ENCODE results near the gene UQCC5. TPM values are rescaled to one million over a fixed set of nuclear protein-coding genes. Genes with fewer than 3 reads are reported as not detected.

The UQCC5 gene
- polyA plus RNA-seq, 1 donor from 2014 or later: 20.5 TPM

DNA sequence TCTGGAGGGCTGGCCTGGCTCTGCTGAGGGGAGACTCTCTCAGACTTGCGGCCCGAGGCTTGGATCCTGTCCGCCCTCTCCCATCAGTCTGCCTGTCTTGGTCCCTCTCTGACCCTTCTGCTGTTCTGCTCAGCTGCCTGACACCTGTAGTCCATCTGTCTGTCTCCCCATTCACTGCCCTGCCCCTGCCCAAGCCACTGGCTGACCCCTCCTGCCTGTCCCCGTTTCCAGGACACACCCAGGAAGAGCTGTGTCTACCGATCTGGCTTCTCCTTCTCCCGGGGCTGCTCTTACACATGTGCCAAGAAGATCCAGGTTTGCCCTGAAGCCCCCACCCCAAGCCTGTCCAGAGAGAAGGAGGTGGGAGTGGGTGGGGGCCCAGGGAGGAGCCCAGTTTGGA lies 21.2 kb upstream of the UQCC5 start:
- no peaks in the 10 kb centered on the region for H3K36me3 ChIP-seq (ENCODE audit: insufficient read depth, low read length)
- H2AFZ ChIP-seq (ENCODE audit: low read depth, low read length): no peak overlapping the region
- H3K4me2 ChIP-seq (ENCODE audit: low read length): no peak overlapping the region
- no peaks in the 10 kb centered on the region for H3K79me2 ChIP-seq (replicated peaks; ENCODE audit: insufficient read depth, low read length)
- H3K27me3 ChIP-seq (ENCODE audit: insufficient read depth, low read depth, low read length): no peaks in the 10 kb centered on the region
- H3K9ac ChIP-seq (ENCODE audit: low read length): no peak overlapping the region
- H3F3A ChIP-seq (ENCODE audit: insufficient read depth, low read length, poor library complexity, severe bottlenecking): no peaks in the 10 kb centered on the region
- no peak overlapping the region for H3K27ac ChIP-seq (ENCODE audit: low read length)
- no peaks in the 10 kb centered on the region for H3K9me2 ChIP-seq (ENCODE audit: insufficient read depth, low read length)
- H3K9me3 ChIP-seq (ENCODE audit: low read length): no peaks in the 10 kb centered on the region
- TF ChIP-seq POLR2AphosphoS5 (IDR thresholded peaks at IDR 0.05): no peak
- TF ChIP-seq EP300 (conservative IDR thresholded peaks at IDR 0.05; ENCODE audit: poor library complexity, severe bottlenecking): no peak
- no peak for TF ChIP-seq RAD21 (conservative IDR thresholded peaks at IDR 0.05)
- TF ChIP-seq EZH2 (IDR thresholded peaks at IDR 0.05; ENCODE audit: borderline replicate concordance, insufficient read depth, low read length, poor library complexity, severe bottlenecking): no peak
- TF ChIP-seq TAF1 (IDR thresholded peaks at IDR 0.05; ENCODE audit: low read depth): no peak
- no peak for TF ChIP-seq SMC3 (conservative IDR thresholded peaks at IDR 0.05; ENCODE audit: poor library complexity)
- TF ChIP-seq, protein P1, sequence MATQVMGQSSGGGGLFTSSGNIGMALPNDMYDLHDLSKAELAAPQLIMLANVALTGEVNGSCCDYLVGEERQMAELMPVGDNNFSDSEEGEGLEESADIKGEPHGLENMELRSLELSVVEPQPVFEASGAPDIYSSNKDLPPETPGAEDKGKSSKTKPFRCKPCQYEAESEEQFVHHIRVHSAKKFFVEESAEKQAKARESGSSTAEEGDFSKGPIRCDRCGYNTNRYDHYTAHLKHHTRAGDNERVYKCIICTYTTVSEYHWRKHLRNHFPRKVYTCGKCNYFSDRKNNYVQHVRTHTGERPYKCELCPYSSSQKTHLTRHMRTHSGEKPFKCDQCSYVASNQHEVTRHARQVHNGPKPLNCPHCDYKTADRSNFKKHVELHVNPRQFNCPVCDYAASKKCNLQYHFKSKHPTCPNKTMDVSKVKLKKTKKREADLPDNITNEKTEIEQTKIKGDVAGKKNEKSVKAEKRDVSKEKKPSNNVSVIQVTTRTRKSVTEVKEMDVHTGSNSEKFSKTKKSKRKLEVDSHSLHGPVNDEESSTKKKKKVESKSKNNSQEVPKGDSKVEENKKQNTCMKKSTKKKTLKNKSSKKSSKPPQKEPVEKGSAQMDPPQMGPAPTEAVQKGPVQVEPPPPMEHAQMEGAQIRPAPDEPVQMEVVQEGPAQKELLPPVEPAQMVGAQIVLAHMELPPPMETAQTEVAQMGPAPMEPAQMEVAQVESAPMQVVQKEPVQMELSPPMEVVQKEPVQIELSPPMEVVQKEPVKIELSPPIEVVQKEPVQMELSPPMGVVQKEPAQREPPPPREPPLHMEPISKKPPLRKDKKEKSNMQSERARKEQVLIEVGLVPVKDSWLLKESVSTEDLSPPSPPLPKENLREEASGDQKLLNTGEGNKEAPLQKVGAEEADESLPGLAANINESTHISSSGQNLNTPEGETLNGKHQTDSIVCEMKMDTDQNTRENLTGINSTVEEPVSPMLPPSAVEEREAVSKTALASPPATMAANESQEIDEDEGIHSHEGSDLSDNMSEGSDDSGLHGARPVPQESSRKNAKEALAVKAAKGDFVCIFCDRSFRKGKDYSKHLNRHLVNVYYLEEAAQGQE (IDR thresholded peaks at IDR 0.05; ENCODE audit: borderline replicate concordance): no peak
- no peak for TF ChIP-seq MXI1 (conservative IDR thresholded peaks at IDR 0.05; ENCODE audit: poor library complexity, severe bottlenecking)
- TF ChIP-seq, protein P2, sequence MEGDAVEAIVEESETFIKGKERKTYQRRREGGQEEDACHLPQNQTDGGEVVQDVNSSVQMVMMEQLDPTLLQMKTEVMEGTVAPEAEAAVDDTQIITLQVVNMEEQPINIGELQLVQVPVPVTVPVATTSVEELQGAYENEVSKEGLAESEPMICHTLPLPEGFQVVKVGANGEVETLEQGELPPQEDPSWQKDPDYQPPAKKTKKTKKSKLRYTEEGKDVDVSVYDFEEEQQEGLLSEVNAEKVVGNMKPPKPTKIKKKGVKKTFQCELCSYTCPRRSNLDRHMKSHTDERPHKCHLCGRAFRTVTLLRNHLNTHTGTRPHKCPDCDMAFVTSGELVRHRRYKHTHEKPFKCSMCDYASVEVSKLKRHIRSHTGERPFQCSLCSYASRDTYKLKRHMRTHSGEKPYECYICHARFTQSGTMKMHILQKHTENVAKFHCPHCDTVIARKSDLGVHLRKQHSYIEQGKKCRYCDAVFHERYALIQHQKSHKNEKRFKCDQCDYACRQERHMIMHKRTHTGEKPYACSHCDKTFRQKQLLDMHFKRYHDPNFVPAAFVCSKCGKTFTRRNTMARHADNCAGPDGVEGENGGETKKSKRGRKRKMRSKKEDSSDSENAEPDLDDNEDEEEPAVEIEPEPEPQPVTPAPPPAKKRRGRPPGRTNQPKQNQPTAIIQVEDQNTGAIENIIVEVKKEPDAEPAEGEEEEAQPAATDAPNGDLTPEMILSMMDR (IDR thresholded peaks at IDR 0.05; ENCODE audit: poor library complexity, severe bottlenecking): no peak
- no peaks in the 10 kb centered on the region for H4K20me1 ChIP-seq (ENCODE audit: insufficient read depth)
- no peak overlapping the region for H3K4me3 ChIP-seq (ENCODE audit: low read length)

DNA sequence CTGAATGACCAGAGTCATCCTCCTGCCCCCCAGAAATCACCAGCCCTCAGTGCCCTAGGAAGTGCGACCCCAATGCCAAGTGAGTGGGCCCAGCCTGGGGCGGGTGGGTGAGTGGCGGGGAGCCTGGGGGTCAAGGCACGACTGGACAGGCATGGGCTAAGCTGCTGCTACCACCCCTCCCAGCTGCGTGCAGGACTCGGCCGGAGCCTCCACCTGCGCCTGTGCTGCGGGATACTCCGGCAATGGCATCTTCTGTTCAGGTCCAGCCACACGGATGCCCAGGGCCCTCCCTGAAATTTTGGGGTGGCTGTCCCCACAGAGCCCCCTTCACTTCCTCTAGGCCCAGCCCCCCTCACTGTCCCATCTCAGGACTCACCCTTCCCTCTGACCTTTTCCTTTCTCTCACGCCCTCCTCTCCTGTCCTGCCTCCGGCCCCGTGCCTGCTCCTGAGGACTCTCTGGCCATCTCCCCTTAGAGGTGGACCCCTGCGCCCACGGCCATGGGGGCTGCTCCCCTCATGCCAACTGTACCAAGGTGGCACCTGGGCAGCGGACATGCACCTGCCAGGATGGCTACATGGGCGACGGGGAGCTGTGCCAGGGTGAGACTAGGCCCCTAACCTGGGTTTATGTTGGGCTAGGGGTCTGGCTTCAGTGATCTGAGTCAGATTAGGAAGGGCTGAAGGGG lies 19.8 kb upstream of the UQCC5 start:
- Histone ChIP-seq H3K4me3 (ENCODE audit: low read length) (no peak overlapping the region), H3K4me2 (ENCODE audit: low read length) (no peak overlapping the region), H3F3A (ENCODE audit: insufficient read depth, low read length, poor library complexity, severe bottlenecking) (no peaks in the 10 kb centered on the region), H3K79me2 (replicated peaks; ENCODE audit: insufficient read depth, low read length) (no peaks in the 10 kb centered on the region), H3K9me3 (ENCODE audit: low read length) (no peaks in the 10 kb centered on the region), H4K20me1 (ENCODE audit: insufficient read depth) (no peaks in the 10 kb centered on the region), H3K36me3 (ENCODE audit: insufficient read depth, low read length) (no peaks in the 10 kb centered on the region), H3K27me3 (ENCODE audit: insufficient read depth, low read depth, low read length) (no peaks in the 10 kb centered on the region), H3K27ac (ENCODE audit: low read length) (no peak overlapping the region), H2AFZ (ENCODE audit: low read depth, low read length) (no peak overlapping the region), H3K9me2 (ENCODE audit: insufficient read depth, low read length) (no peaks in the 10 kb centered on the region), H3K9ac (ENCODE audit: low read length) (no peak overlapping the region)
- TF ChIP-seq EP300 (conservative IDR thresholded peaks at IDR 0.05; ENCODE audit: poor library complexity, severe bottlenecking) (no peak), TAF1 (IDR thresholded peaks at IDR 0.05; ENCODE audit: low read depth) (no peak), RAD21 (conservative IDR thresholded peaks at IDR 0.05) (no peak), SMC3 (conservative IDR thresholded peaks at IDR 0.05; ENCODE audit: poor library complexity) (no peak), EZH2 (IDR thresholded peaks at IDR 0.05; ENCODE audit: borderline replicate concordance, insufficient read depth, low read length, poor library complexity, severe bottlenecking) (no peak), MXI1 (conservative IDR thresholded peaks at IDR 0.05; ENCODE audit: poor library complexity, severe bottlenecking) (no peak), POLR2AphosphoS5 (IDR thresholded peaks at IDR 0.05) (no peak)
- TF ChIP-seq, protein P1 (IDR thresholded peaks at IDR 0.05; ENCODE audit: borderline replicate concordance): no peak
- TF ChIP-seq, protein P2 (IDR thresholded peaks at IDR 0.05; ENCODE audit: poor library complexity, severe bottlenecking): no peak
